HG03280 (cell line): Measurements from ENCODE around the gene CREBZF.
A peak's percentile ranks its signal among the peaks of the same experiment; 100 is the strongest.

ENCODE experiments used
- ATAC-seq: cut with Tn5 transposase; IDR thresholded peaks from one replicate; pipeline ENCODE4 v1.9.1; 2021; ENCODE audit warnings: mild to moderate bottlenecking, moderate library complexity; ENCODE audit not compliant: unreplicated experiment

CREBZF gene

GRCh38 chr11:85664615-85665481 is at the start of gene CREBZF:
CREBZF (minus strand) TSS chr11:85665129; CDS start chr11:85664875, 254 bp downstream.
- peak; percentile 88 for ATAC-seq

GRCh38 chr11:85712953-85713352 is 48.0 kb upstream of the CREBZF start:
- no peak for ATAC-seq

- no peak for ATAC-seq
Measured at GRCh38 chr11:85710917-85711316, 46.0 kb upstream of the CREBZF start.

GRCh38 chr11:85709941-85710702 is 45.2 kb upstream of the CREBZF start:
- no peak for ATAC-seq

GRCh38 chr11:85705800-85706199 is 40.9 kb upstream of the CREBZF start:
- ATAC-seq, result no peak

GRCh38 chr11:85704967-85705366 is 40.0 kb upstream of the CREBZF start:
- no peak for ATAC-seq

- peak; percentile 76 for ATAC-seq
Measured at GRCh38 chr11:85699957-85700741, 35.2 kb upstream of the CREBZF start.

- ATAC-seq, result no peak
Measured at GRCh38 chr11:85698195-85698594, 33.3 kb upstream of the CREBZF start.

GRCh38 chr11:85697747-85698146 is 32.8 kb upstream of the CREBZF start:
- ATAC-seq, result no peak

GRCh38 chr11:85695546-85695945 is 30.6 kb upstream of the CREBZF start:
- no peak for ATAC-seq

GRCh38 chr11:85694385-85694980 is 29.6 kb upstream of the CREBZF start:
- ATAC-seq, result no peak

- ATAC-seq, result no peak
Measured at GRCh38 chr11:85685820-85686459, 21.0 kb upstream of the CREBZF start, which contains the start of gene CCDC89. CCDC89 (minus strand) TSS chr11:85686195; CDS start chr11:85686130, 65 bp downstream.

GRCh38 chr11:85685125-85685819 is 20.3 kb upstream of the CREBZF start:
- ATAC-seq, result no peak

- peak; percentile 90 for ATAC-seq
Measured at GRCh38 chr11:85682330-85683305, 17.7 kb upstream of the CREBZF start.

GRCh38 chr11:85680897-85681296 is 16.0 kb upstream of the CREBZF start:
- ATAC-seq, result no peak

- ATAC-seq, result no peak
Measured at GRCh38 chr11:85679576-85679975, 14.6 kb upstream of the CREBZF start.

GRCh38 chr11:85673393-85673792 is 8.5 kb upstream of the CREBZF start:
- ATAC-seq, result no peak

GRCh38 chr11:85672105-85672902 is 7.4 kb upstream of the CREBZF start:
- ATAC-seq, result no peak
